HG03432 (cell line): Measurements from ENCODE around the gene ATP8B2.
"Not testable (repeated sequence)": the region's sequence is repeated elsewhere in the genome, so short reads cannot be mapped to it uniquely, and the experiment has no call there.

Experiments used
- ATAC-seq: cut with Tn5 transposase; IDR thresholded peaks from one replicate; pipeline ENCODE4 v1.9.1; 2021; ENCODE audit warnings: mild to moderate bottlenecking, moderate library complexity; ENCODE audit not compliant: unreplicated experiment

The ATP8B2 gene

GRCh38 chr1:154346276-154346917 is 21.1 kb downstream of the ATP8B2 start:
- ATAC-seq, result no peak

- no peak for ATAC-seq
Observed at GRCh38 chr1:154347961-154348360, 22.6 kb downstream of the ATP8B2 start.

- ATAC-seq, result no peak
Observed at GRCh38 chr1:154348429-154349076, 23.2 kb downstream of the ATP8B2 start.

- ATAC-seq, result no peak
Observed at GRCh38 chr1:154349121-154349520, 23.8 kb downstream of the ATP8B2 start.

GRCh38 chr1:154350383-154350782 is 25.1 kb downstream of the ATP8B2 start:
- ATAC-seq, result no peak

GRCh38 chr1:154351363-154352068 is 26.2 kb downstream of the ATP8B2 start:
- ATAC-seq, result no peak

- ATAC-seq, result no peak
Observed at GRCh38 chr1:154352245-154352580, 26.9 kb downstream of the ATP8B2 start.

- no peak for ATAC-seq
Observed at GRCh38 chr1:154352581-154353459, 27.5 kb downstream of the ATP8B2 start.

GRCh38 chr1:154353460-154353904 is 28.2 kb downstream of the ATP8B2 start:
- ATAC-seq, result no peak

GRCh38 chr1:154353966-154354365 is 28.6 kb downstream of the ATP8B2 start:
- ATAC-seq, result no peak

- no peak for ATAC-seq
Observed at GRCh38 chr1:154358519-154358918, 33.2 kb downstream of the ATP8B2 start.

GRCh38 chr1:154360288-154360687 is 35.0 kb downstream of the ATP8B2 start:
- ATAC-seq, result no peak

- not testable (repeated sequence) for ATAC-seq
Observed at GRCh38 chr1:154360881-154361280, 35.6 kb downstream of the ATP8B2 start.

GRCh38 chr1:154361357-154361756 is 36.0 kb downstream of the ATP8B2 start:
- no peak for ATAC-seq

- no peak for ATAC-seq
Observed at GRCh38 chr1:154371436-154371835, 46.1 kb downstream of the ATP8B2 start.

- not testable (repeated sequence) for ATAC-seq
Observed at GRCh38 chr1:154373777-154374357, 48.5 kb downstream of the ATP8B2 start.

GRCh38 chr1:154379301-154379700 is 54.0 kb downstream of the ATP8B2 start:
- ATAC-seq, result no peak

GRCh38 chr1:154384650-154385489 is 59.5 kb downstream of the ATP8B2 start:
- ATAC-seq, result no peak

GRCh38 chr1:154386643-154387352 is 61.5 kb downstream of the ATP8B2 start:
- ATAC-seq, result peak; percentile 74
